Adipose tissue (tissue), 3 donors: ENCODE results near the gene CTSW. TPM values are rescaled to one million over a fixed set of nuclear protein-coding genes. Genes with fewer than 3 reads are reported as not detected.

Experiments used
- H3K27ac ChIP-seq: one replicate; pipeline ENCODE4 v1.5.1; 2013; ENCODE audit warnings: low read depth, low read length
- WGBS, 3 donors: extraction: QIAGEN DNeasy Blood & Tissue Kit; methylation state at CpG; one replicate each; pipeline ENCODE4 v1.1.7; 2013; 5-methylcytosine and 5-hydroxymethylcytosine counted together
- polyA plus RNA-seq, 3 donors: library from polyadenylated mRNA; stranded (reverse); fragments of 200-250 nt; gene quantifications; one replicate each; pipeline ENCODE4 v1.2.3, GENCODE V29; 2013
- donor health status: healthy with polysubstance abuse.
- donor health status: Bipolar disorder and iron deficiency.
- donor health status: healthy.

The CTSW gene
- polyA plus RNA-seq, 3 donors = 0.26 to 2.7 (median 2.6) TPM

- 76 to 87% (median 84%) methylated on average over 15 of the region's 15 CpGs for WGBS, 3 donors
These were observed 24.5 kb upstream of the CTSW start for GRCh38 chr11:65854852-65855837.

GRCh38 chr11:65855927-65856363 is 23.7 kb upstream of the CTSW start:
- no peak overlapping the region for H3K27ac ChIP-seq
- WGBS, 3 donors = 87 to 88% (median 88%) methylated on average over 15 of the region's 15 CpGs

More at GRCh38 chr11:65854852-65855837, 24.5 kb upstream of the CTSW start:
- H3K27ac ChIP-seq = no peak overlapping the region

- 1% methylated on average over 57 of the region's 57 CpGs for WGBS, 3 donors
These were observed 22.7 kb upstream of the CTSW start for GRCh38 chr11:65856689-65857499.

GRCh38 chr11:65857500-65857852 is 22.2 kb upstream of the CTSW start:
- H3K27ac ChIP-seq = peak overlapping the region; percentile 97
- 0% methylated on average over 24 to 49 of the region's 49 CpGs for WGBS, 3 donors

More at GRCh38 chr11:65856689-65857499, 22.7 kb upstream of the CTSW start:
- H3K27ac ChIP-seq = peak overlapping the region; percentile 97

- WGBS, 3 donors = 0% methylated on average over 69 to 91 of the region's 92 CpGs
- peak within 1 kb of the TSS; percentile 97 for H3K27ac ChIP-seq
These were observed 21.6 kb upstream of the CTSW start, which contains the start of gene CFL1 for GRCh38 chr11:65857853-65858680. CFL1 (minus strand) TSS chr11:65858180; CDS start chr11:65858099, 81 bp downstream.

- H3K27ac ChIP-seq = no peak overlapping the region
- WGBS, 3 donors = 0% methylated on average over 10 of the region's 10 CpGs
These were observed 21.0 kb upstream of the CTSW start for GRCh38 chr11:65858681-65859087.

- 0 to 1% (median 0%) methylated on average over 46 of the region's 46 CpGs for WGBS, 3 donors
- H3K27ac ChIP-seq = peak overlapping the region; percentile 80
These were observed 20.4 kb upstream of the CTSW start for GRCh38 chr11:65859095-65859811.

GRCh38 chr11:65859812-65860277 is 19.8 kb upstream of the CTSW start:
- WGBS, 3 donors = 0 to 2% (median 2%) methylated on average over 16 of the region's 16 CpGs
- peak overlapping the region; percentile 80 for H3K27ac ChIP-seq

- H3K27ac ChIP-seq = peak within 1 kb of the TSS; percentile 80
- 0% methylated on average over 77 to 78 of the region's 78 CpGs for WGBS, 3 donors
These were observed 19.1 kb upstream of the CTSW start, which contains the start of gene MUS81 for GRCh38 chr11:65860278-65861164. MUS81 (plus strand) TSS chr11:65860433; CDS start chr11:65860754, 321 bp downstream.

GRCh38 chr11:65861165-65861505 is 18.5 kb upstream of the CTSW start:
- 10 to 12% (median 11%) methylated on average over 14 of the region's 14 CpGs for WGBS, 3 donors
- peak overlapping the region; percentile 80 for H3K27ac ChIP-seq

- 79 to 89% (median 84%) methylated on average over 13 of the region's 13 CpGs for WGBS, 3 donors
- H3K27ac ChIP-seq = no peak overlapping the region
These were observed 18.0 kb upstream of the CTSW start for GRCh38 chr11:65861533-65862183.

GRCh38 chr11:65862191-65862735 is 17.4 kb upstream of the CTSW start:
- H3K27ac ChIP-seq = no peak overlapping the region

GRCh38 chr11:65862941-65863888 is 16.4 kb upstream of the CTSW start:
- WGBS, 3 donors = 81 to 94% (median 83%) methylated on average over 21 to 24 of the region's 24 CpGs
- no peak overlapping the region for H3K27ac ChIP-seq

More at GRCh38 chr11:65862191-65862735, 17.4 kb upstream of the CTSW start:
- WGBS, 3 donors = 72 to 96% (median 91%) methylated on average over 4 to 5 of the region's 5 CpGs

GRCh38 chr11:65863889-65864705 is 15.5 kb upstream of the CTSW start:
- 80 to 82% (median 81%) methylated on average over 12 of the region's 12 CpGs for WGBS, 3 donors

More at GRCh38 chr11:65863889-65864705, 15.5 kb upstream of the CTSW start:
- no peak overlapping the region for H3K27ac ChIP-seq
